ENCODE data around the gene CFAP141.

CFAP141 gene

GRCh38 chr1:154206196-154206595 is at the start of gene CFAP141:
Gene CFAP141, minus strand, starts transcription at chr1:154206333. Its CDS starts 26 bp downstream, at chr1:154206307.
- in situ Hi-C loops (cut with MboI; ENCODE audit: low pct_unique_long_range_greater_than_20kb, low sequenced_read_pairs, unreplicated experiment): no loop called here
- no peak for DNase-seq (ENCODE audit: low spot score)
- TF ChIP-seq, protein P1, sequence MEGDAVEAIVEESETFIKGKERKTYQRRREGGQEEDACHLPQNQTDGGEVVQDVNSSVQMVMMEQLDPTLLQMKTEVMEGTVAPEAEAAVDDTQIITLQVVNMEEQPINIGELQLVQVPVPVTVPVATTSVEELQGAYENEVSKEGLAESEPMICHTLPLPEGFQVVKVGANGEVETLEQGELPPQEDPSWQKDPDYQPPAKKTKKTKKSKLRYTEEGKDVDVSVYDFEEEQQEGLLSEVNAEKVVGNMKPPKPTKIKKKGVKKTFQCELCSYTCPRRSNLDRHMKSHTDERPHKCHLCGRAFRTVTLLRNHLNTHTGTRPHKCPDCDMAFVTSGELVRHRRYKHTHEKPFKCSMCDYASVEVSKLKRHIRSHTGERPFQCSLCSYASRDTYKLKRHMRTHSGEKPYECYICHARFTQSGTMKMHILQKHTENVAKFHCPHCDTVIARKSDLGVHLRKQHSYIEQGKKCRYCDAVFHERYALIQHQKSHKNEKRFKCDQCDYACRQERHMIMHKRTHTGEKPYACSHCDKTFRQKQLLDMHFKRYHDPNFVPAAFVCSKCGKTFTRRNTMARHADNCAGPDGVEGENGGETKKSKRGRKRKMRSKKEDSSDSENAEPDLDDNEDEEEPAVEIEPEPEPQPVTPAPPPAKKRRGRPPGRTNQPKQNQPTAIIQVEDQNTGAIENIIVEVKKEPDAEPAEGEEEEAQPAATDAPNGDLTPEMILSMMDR (IDR thresholded peaks at IDR 0.05; ENCODE audit: extremely low read depth, insufficient read depth, missing control alignments): no peak

- DNase-seq (ENCODE audit: low spot score): no peak
- in situ Hi-C loops (cut with MboI; ENCODE audit: low pct_unique_long_range_greater_than_20kb, low sequenced_read_pairs, unreplicated experiment): no loop called here
These were observed 47.5 kb upstream of the CFAP141 start for GRCh38 chr1:154253671-154254070.

GRCh38 chr1:154241703-154242351 is 35.7 kb upstream of the CFAP141 start:
- no peak for DNase-seq (ENCODE audit: low spot score)
- TF ChIP-seq, protein P1 (IDR thresholded peaks at IDR 0.05; ENCODE audit: extremely low read depth, insufficient read depth, missing control alignments): no peak
- in situ Hi-C loops (cut with MboI; ENCODE audit: low pct_unique_long_range_greater_than_20kb, low sequenced_read_pairs, unreplicated experiment): no loop called here

More at GRCh38 chr1:154253671-154254070, 47.5 kb upstream of the CFAP141 start:
- TF ChIP-seq, protein P1 (IDR thresholded peaks at IDR 0.05; ENCODE audit: extremely low read depth, insufficient read depth, missing control alignments): no peak

- no peak for DNase-seq (ENCODE audit: low spot score)
- TF ChIP-seq, protein P1 (IDR thresholded peaks at IDR 0.05; ENCODE audit: extremely low read depth, insufficient read depth, missing control alignments): no peak
- in situ Hi-C loops (cut with MboI; ENCODE audit: low pct_unique_long_range_greater_than_20kb, low sequenced_read_pairs, unreplicated experiment): no loop called here
These were observed 34.2 kb upstream of the CFAP141 start for GRCh38 chr1:154240294-154240833.

GRCh38 chr1:154239491-154239890 is 33.4 kb upstream of the CFAP141 start:
- in situ Hi-C loops (cut with MboI; ENCODE audit: low pct_unique_long_range_greater_than_20kb, low sequenced_read_pairs, unreplicated experiment): no loop called here
- DNase-seq (ENCODE audit: low spot score): no peak
- TF ChIP-seq, protein P1 (IDR thresholded peaks at IDR 0.05; ENCODE audit: extremely low read depth, insufficient read depth, missing control alignments): no peak

- in situ Hi-C loops (cut with MboI; ENCODE audit: low pct_unique_long_range_greater_than_20kb, low sequenced_read_pairs, unreplicated experiment): no loop called here
- no peak for DNase-seq (ENCODE audit: low spot score)
- TF ChIP-seq, protein P1 (IDR thresholded peaks at IDR 0.05; ENCODE audit: extremely low read depth, insufficient read depth, missing control alignments): no peak
These were observed 31.9 kb upstream of the CFAP141 start for GRCh38 chr1:154237880-154238506.

All from GM13977 (cell line).